Nephron (organoid): ENCODE results near the gene PYGB.

Experiments
- H3K27ac Mint-ChIP-seq, 3 experiments: 2 replicates each; pipeline ENCODE4 v1.8.0; 2020; ENCODE audit warnings: mixed read lengths in 3 of 3, mild to moderate bottlenecking in 2 of 3, moderate library complexity in 1 of 3
- H3K27me3 Mint-ChIP-seq: 2 replicates; pipeline ENCODE4 v1.8.0; 2021; ENCODE audit warnings: low read depth, mild to moderate bottlenecking, moderate library complexity, mixed read lengths
- H3K36me3 Mint-ChIP-seq: 2 replicates; pipeline ENCODE4 v1.8.0; 2020; ENCODE audit warnings: low read depth, mixed read lengths
- H3K4me1 Mint-ChIP-seq: 2 replicates; pipeline ENCODE4 v1.8.0; 2020; ENCODE audit warnings: mixed read lengths
- H3K4me3 Mint-ChIP-seq, 3 experiments: 2 replicates each; pipeline ENCODE4 v1.8.0; 2020; ENCODE audit warnings: mild to moderate bottlenecking in 3 of 3, mixed read lengths in 3 of 3, moderate library complexity in 2 of 3
- H3K9me3 Mint-ChIP-seq: 2 replicates; pipeline ENCODE4 v1.8.0; 2020; ENCODE audit warnings: mixed read lengths
- TF ChIP-seq, protein P1 (sequence below), 3 experiments: fragments of 200-600 bp; sonication (generic); IDR thresholded peaks; one replicate each; pipeline ENCODE4 v1.5.0; 2021; ENCODE audit warnings: antibody characterized with exemption in 3 of 3; ENCODE audit not compliant: unreplicated experiment in 3 of 3

PYGB gene

DNA sequence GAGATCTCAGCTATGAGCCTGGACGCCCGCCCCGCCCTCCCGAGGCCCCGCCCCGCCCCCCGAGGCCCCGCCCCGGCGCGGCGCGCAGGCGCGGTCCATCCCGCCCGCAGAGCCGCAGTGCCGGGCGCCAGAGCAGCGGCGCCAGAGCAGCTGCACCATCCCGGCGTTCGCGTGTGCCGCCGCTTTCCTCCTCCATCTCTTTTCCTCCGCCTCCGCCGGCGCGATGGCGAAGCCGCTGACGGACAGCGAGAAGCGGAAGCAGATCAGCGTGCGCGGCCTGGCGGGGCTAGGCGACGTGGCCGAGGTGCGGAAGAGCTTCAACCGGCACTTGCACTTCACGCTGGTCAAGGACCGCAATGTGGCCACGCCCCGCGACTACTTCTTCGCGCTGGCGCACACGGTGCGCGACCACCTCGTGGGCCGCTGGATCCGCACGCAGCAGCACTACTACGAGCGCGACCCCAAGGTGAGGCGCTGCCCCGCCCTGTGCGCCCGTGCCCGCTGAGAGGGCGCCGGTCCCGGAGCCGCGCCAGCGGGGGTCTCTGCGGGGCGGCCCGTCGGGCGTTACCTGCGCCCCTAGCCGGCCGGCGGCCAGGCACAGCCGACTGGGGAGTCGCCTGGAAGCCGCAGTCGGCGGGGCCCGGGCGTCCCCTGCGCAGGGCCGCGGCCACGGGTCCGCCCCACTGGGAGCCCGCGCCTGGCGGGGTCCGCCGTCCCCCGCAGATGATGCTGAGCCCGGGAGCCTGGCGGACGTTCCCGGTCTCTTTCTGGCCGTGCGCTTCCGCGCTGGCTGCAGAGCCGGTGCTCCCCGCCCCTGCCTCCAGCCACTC, at the start of gene PYGB:
Gene PYGB, plus strand, starts transcription at position 130 of the 830 bp plus-strand sequence. Its CDS starts 94 bp downstream, at position 224.
- TF ChIP-seq, protein P1, sequence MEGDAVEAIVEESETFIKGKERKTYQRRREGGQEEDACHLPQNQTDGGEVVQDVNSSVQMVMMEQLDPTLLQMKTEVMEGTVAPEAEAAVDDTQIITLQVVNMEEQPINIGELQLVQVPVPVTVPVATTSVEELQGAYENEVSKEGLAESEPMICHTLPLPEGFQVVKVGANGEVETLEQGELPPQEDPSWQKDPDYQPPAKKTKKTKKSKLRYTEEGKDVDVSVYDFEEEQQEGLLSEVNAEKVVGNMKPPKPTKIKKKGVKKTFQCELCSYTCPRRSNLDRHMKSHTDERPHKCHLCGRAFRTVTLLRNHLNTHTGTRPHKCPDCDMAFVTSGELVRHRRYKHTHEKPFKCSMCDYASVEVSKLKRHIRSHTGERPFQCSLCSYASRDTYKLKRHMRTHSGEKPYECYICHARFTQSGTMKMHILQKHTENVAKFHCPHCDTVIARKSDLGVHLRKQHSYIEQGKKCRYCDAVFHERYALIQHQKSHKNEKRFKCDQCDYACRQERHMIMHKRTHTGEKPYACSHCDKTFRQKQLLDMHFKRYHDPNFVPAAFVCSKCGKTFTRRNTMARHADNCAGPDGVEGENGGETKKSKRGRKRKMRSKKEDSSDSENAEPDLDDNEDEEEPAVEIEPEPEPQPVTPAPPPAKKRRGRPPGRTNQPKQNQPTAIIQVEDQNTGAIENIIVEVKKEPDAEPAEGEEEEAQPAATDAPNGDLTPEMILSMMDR (IDR thresholded peaks at IDR 0.05; ENCODE audit: unreplicated experiment in 3 of 3), result no peak
- peak within 1 kb of the TSS; percentile 95 to 97 (median 97) for H3K4me3 Mint-ChIP-seq
- no peaks in the 10 kb centered on the region for H3K27me3 Mint-ChIP-seq
- no peaks in the 10 kb centered on the region for H3K9me3 Mint-ChIP-seq
- peaks cover 4% of the 10 kb centered on the region for H3K36me3 Mint-ChIP-seq
- H3K27ac Mint-ChIP-seq, result peak within 1 kb of the TSS; percentile 81 to 96 (median 92)
- peaks cover 43% of the 10 kb centered on the region for H3K4me1 Mint-ChIP-seq

DNA sequence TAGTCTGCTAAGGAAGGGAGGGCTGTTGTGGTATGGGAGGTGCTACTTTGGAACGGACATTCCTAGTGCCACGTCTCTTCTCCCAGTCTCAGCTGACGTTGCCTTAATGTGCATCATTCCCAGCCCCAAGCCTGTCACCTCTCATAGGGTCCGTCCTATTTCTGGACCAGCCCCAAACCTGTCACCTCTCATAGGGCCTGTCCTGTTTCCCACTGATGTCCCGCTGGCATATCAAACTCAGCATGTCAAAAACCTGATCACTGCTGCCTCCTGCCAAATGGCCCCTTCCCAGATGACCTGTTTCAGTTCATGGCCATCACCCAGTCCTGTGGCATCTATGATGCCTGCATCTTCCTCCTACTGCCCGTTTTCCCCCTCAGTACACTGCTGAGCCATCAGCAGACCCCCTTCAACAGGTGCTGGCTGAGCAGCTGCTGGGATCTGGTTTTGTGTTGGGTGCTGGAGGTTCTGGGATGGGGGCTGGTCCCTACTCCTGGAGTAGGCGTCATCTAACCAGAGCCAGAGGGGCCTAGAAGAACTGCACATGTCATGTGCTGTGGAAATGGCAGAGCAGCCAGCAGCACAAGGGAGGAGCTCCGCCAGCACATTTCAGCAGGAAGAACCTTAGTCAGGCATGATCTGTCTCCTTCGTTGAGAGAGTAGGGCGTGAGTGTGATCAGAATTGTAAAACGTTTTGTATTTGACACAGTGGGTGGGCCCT, 49.1 kb upstream of the PYGB start:
- Mint-ChIP-seq H3K4me1 (peaks cover 36% of the 10 kb centered on the region), H3K27me3 (peaks cover 3% of the 10 kb centered on the region), H3K4me3 (peak overlapping the region; percentile 45 to 73 (median 51)), H3K9me3 (peaks cover 3% of the 10 kb centered on the region), H3K27ac (peak overlapping the region in 1 of 3 experiments; percentile 23), H3K36me3 (peaks cover 8% of the 10 kb centered on the region)
- TF ChIP-seq, protein P1 (IDR thresholded peaks at IDR 0.05; ENCODE audit: unreplicated experiment in 3 of 3), result no peak

DNA sequence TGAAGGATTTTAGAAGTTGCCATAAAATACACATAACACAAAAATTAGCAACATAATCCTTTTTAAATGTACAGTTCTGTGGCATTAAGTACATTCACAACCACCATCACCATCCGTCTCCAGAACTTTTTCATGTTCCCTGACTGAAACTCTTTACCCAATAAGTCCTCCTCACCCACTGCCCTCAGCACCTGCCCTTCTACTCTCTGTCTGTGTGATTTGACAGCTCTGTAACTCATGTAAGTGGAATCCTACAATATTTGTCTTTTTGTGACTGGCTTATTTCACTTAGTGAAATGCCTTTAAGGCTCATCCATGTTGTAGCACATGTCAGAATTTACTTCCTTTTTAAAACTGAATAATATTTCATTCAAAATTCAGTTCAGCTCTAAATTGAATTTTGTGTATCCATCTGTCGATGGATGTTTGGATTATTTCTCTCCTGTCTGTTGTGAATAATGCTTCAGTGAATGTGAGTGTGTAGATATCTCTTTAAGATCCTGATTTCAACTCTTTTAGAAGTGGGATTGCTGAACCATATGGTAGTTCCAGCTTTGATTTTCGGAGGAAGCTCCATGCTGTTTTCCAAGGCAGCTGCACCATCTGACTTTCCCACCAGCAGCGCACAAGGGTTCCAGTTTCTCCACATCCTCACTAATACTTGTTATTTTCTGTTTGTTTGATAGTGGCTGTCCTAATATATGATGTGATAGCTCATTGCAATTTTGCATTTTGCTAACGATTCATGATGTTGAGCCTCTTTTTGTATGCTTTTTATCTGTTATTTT, 48.2 kb upstream of the PYGB start:
- peaks cover 3% of the 10 kb centered on the region for H3K9me3 Mint-ChIP-seq
- TF ChIP-seq, protein P1 (IDR thresholded peaks at IDR 0.05; ENCODE audit: unreplicated experiment in 3 of 3), result no peak
- peaks cover 8% of the 10 kb centered on the region for H3K36me3 Mint-ChIP-seq

DNA sequence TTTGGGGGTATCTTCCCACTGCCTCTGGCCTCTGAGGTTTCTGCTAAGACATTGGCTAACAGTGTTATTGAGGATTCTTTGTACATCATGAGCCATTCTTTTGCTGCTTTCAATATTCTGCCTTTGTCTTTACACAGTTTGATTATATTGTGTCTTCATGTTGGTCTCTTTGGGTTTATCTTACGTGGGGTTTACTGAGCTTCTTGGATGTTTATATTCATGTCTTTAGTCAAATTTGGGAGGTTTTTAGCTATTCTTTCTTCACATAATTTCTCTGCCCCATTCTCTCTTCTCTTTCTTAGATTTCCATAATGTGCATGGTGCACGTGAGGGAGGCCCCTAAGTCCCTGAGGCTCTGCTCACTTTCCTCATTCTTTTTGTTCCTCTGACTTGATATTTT, 44.8 kb upstream of the PYGB start:
- H3K4me3 Mint-ChIP-seq, result no peak overlapping the region
- H3K36me3 Mint-ChIP-seq, result peaks cover 8% of the 10 kb centered on the region
- H3K9me3 Mint-ChIP-seq, result peaks cover 3% of the 10 kb centered on the region
- TF ChIP-seq, protein P1 (IDR thresholded peaks at IDR 0.05; ENCODE audit: unreplicated experiment in 3 of 3), result no peak
- no peak overlapping the region for H3K27ac Mint-ChIP-seq
- no peaks in the 10 kb centered on the region for H3K27me3 Mint-ChIP-seq
- H3K4me1 Mint-ChIP-seq, result peaks cover 23% of the 10 kb centered on the region

More for the DNA sequence above, 48.2 kb upstream of the PYGB start:
- peak overlapping the region in 2 of 3 experiments; percentile 23 to 25 for H3K27ac Mint-ChIP-seq
- peaks cover 3% of the 10 kb centered on the region for H3K27me3 Mint-ChIP-seq
- peak overlapping the region; percentile 10 to 65 (median 49) for H3K4me3 Mint-ChIP-seq
- H3K4me1 Mint-ChIP-seq, result peaks cover 36% of the 10 kb centered on the region

DNA sequence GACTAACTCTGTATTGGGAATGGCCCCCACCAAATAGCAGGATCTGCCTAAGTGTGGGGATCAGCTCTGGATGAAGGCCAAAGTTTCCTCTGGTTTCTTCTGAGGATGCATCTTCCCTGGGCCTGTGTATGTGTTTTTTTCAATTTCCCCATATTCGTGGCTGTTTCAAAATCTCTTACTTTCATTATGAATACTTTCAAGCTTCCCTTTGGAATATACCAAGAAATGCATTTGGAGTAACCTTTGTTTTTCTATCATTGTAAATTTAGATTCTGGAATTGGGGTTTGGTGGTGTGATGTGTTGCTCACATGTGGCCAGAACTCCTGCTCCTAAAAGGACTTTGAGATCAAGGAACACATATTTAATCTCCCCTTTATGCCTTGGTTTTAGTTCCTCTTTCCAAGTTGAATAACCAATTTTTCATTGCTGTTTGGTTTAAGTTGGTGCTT, 44.0 kb upstream of the PYGB start:
- peaks cover 3% of the 10 kb centered on the region for H3K9me3 Mint-ChIP-seq
- H3K4me1 Mint-ChIP-seq, result peaks cover 19% of the 10 kb centered on the region
- H3K36me3 Mint-ChIP-seq, result peaks cover 8% of the 10 kb centered on the region
- no peak overlapping the region for H3K27ac Mint-ChIP-seq
- TF ChIP-seq, protein P1 (IDR thresholded peaks at IDR 0.05; ENCODE audit: unreplicated experiment in 3 of 3), result no peak
- H3K4me3 Mint-ChIP-seq, result no peak overlapping the region
- H3K27me3 Mint-ChIP-seq, result no peaks in the 10 kb centered on the region
